Measurements from ENCODE around the gene HSD17B2.

The HSD17B2 gene

GRCh38 chr16:82071421-82071820 is 36.4 kb downstream of the HSD17B2 start:
- POLR2A ChIA-PET = no interaction called here
- CTCF ChIA-PET = no interaction called here
- TF ChIP-seq NFRKB (IDR thresholded peaks at IDR 0.05) = no peak
- no peak for TF ChIP-seq BHLHE40 (IDR thresholded peaks at IDR 0.05; ENCODE audit: borderline replicate concordance)
- no peak for TF ChIP-seq HDGF (IDR thresholded peaks at IDR 0.05; ENCODE audit: borderline replicate concordance)
- no peak for DNase-seq (ENCODE audit: extremely low spot score)

- CTCF ChIA-PET = no interaction called here
- no peak for DNase-seq (ENCODE audit: extremely low spot score)
- no peak for TF ChIP-seq ZNF384 (IDR thresholded peaks at IDR 0.05)
- no peak for TF ChIP-seq SUZ12 (IDR thresholded peaks at IDR 0.05)
- no peak for TF ChIP-seq TARDBP (IDR thresholded peaks at IDR 0.05)
- TF ChIP-seq SP1 (IDR thresholded peaks at IDR 0.05) = no peak
- TF ChIP-seq LEF1 (IDR thresholded peaks at IDR 0.05; ENCODE audit: borderline replicate concordance) = no peak
- no peak for TF ChIP-seq NFRKB (IDR thresholded peaks at IDR 0.05)
- no peak for TF ChIP-seq ELF4 (IDR thresholded peaks at IDR 0.05)
- no peak for TF ChIP-seq CTBP1 (IDR thresholded peaks at IDR 0.05; ENCODE audit: borderline replicate concordance)
- POLR2A ChIA-PET = no interaction called here
Measured at GRCh38 chr16:82072313-82072712, 37.3 kb downstream of the HSD17B2 start.

GRCh38 chr16:82074019-82074558 is 39.0 kb downstream of the HSD17B2 start:
- DNase-seq (ENCODE audit: extremely low spot score) = no peak
- TF ChIP-seq BHLHE40 (IDR thresholded peaks at IDR 0.05; ENCODE audit: borderline replicate concordance) = no peak
- no peak for TF ChIP-seq L3MBTL2 (conservative IDR thresholded peaks at IDR 0.05)
- TF ChIP-seq TARDBP (IDR thresholded peaks at IDR 0.05) = no peak
- POLR2A ChIA-PET = no interaction called here
- CTCF ChIA-PET = no interaction called here

DNA sequence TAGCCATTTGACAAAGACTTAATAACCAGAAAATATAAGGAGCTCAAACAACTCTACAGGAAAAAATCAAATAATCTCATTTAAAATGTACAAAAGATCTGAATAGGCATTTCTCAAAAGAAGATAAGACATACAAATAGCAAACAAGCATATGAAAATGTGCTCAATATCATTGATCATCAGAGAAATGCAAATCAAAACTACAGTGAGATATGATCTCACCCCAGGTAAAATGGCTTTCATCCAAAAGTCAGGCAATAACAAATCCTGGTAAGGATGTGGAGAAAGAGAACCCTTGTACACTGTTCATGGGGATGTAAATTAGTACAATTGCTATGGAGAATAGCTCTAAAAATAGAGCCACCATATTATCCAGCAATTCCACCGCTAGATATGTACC is 43.1 kb downstream of the HSD17B2 start:
- DNase-seq (ENCODE audit: extremely low spot score) = no peak
- CTCF ChIA-PET = no interaction called here
- POLR2A ChIA-PET = no interaction called here
- TF ChIP-seq LEF1 (IDR thresholded peaks at IDR 0.05; ENCODE audit: borderline replicate concordance) = no peak
- TF ChIP-seq BHLHE40 (IDR thresholded peaks at IDR 0.05; ENCODE audit: borderline replicate concordance) = no peak
- TF ChIP-seq NFRKB (IDR thresholded peaks at IDR 0.05) = no peak
- no peak for TF ChIP-seq FOXM1 (IDR thresholded peaks at IDR 0.05; ENCODE audit: borderline replicate concordance)
- TF ChIP-seq PKNOX1 (IDR thresholded peaks at IDR 0.05) = no peak
- no peak for TF ChIP-seq L3MBTL2 (conservative IDR thresholded peaks at IDR 0.05)
- no peak for TF ChIP-seq CTBP1 (IDR thresholded peaks at IDR 0.05; ENCODE audit: borderline replicate concordance)
- no peak for TF ChIP-seq ELF4 (IDR thresholded peaks at IDR 0.05)
- no peak for TF ChIP-seq ZNF384 (IDR thresholded peaks at IDR 0.05)
- TF ChIP-seq SUZ12 (IDR thresholded peaks at IDR 0.05) = no peak
- TF ChIP-seq FOXA1 (IDR thresholded peaks at IDR 0.05) = no peak
- no peak for TF ChIP-seq ARNT (IDR thresholded peaks at IDR 0.05)
- TF ChIP-seq TARDBP (IDR thresholded peaks at IDR 0.05) = no peak
- TF ChIP-seq SP1 (IDR thresholded peaks at IDR 0.05) = no peak
- TF ChIP-seq FOXK2 (IDR thresholded peaks at IDR 0.05) = no peak
- TF ChIP-seq HDGF (IDR thresholded peaks at IDR 0.05; ENCODE audit: borderline replicate concordance) = no peak

DNA sequence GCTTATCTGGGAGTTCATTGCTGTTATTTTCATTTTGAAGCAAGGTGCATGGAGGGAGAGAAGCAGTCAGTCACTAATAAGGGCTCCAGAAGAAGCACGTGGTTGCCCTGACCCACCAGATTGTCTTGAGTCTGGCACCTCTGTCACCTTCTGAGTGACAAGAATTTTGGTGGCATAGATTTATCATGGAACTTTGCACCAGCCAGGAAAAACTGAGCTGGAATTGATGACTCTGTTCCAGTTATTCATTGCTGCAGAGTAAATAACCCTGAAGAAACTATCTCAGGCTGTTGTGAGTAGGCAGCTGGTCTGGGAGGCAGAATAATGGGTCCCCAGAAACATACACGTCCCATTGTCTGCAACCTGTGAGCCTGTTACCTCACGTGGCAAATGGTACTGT is 44.8 kb downstream of the HSD17B2 start:
- POLR2A ChIA-PET = no interaction called here
- TF ChIP-seq NFRKB (IDR thresholded peaks at IDR 0.05) (no peak), TARDBP (IDR thresholded peaks at IDR 0.05) (no peak), L3MBTL2 (conservative IDR thresholded peaks at IDR 0.05) (no peak), LEF1 (IDR thresholded peaks at IDR 0.05; ENCODE audit: borderline replicate concordance) (no peak), BHLHE40 (IDR thresholded peaks at IDR 0.05; ENCODE audit: borderline replicate concordance) (no peak), PKNOX1 (IDR thresholded peaks at IDR 0.05) (no peak), FOXM1 (IDR thresholded peaks at IDR 0.05; ENCODE audit: borderline replicate concordance) (no peak), FOXK2 (IDR thresholded peaks at IDR 0.05) (no peak), SP1 (IDR thresholded peaks at IDR 0.05) (no peak), ZNF384 (IDR thresholded peaks at IDR 0.05) (no peak)
- no peak for DNase-seq (ENCODE audit: extremely low spot score)
- CTCF ChIA-PET = no interaction called here

DNA sequence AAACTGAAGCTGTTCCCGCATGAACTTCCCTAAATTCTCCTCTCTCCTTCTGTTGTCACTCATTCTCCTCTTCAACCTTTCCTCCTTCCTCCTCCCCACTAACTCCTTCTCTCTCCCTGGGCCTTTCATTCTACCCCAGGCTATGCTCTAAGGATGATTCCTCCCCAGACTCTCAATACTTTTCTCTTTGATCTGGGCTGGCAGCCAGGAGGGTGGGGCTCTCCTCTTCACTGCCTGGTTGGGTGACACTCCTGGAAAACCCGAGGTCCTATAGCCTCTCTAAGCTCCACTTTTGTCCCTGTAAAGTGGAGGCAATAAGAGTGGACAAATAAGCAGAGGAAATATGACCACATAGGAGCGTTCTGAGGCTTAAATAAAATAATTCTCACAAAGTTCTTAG is 46.2 kb downstream of the HSD17B2 start:
- DNase-seq (ENCODE audit: extremely low spot score) = no peak
- CTCF ChIA-PET = no interaction called here
- TF ChIP-seq BHLHE40 (IDR thresholded peaks at IDR 0.05; ENCODE audit: borderline replicate concordance) (no peak), HDGF (IDR thresholded peaks at IDR 0.05; ENCODE audit: borderline replicate concordance) (no peak)
- POLR2A ChIA-PET = no interaction called here

- DNase-seq (ENCODE audit: extremely low spot score) = no peak
- ChIA-PET CTCF (no interaction called here), POLR2A (no interaction called here)
- TF ChIP-seq LEF1 (IDR thresholded peaks at IDR 0.05; ENCODE audit: borderline replicate concordance) = no peak
- TF ChIP-seq L3MBTL2 (conservative IDR thresholded peaks at IDR 0.05) = no peak
- no peak for TF ChIP-seq TARDBP (IDR thresholded peaks at IDR 0.05)
- no peak for TF ChIP-seq SP1 (IDR thresholded peaks at IDR 0.05)
- TF ChIP-seq SUZ12 (IDR thresholded peaks at IDR 0.05) = no peak
- TF ChIP-seq FOXK2 (IDR thresholded peaks at IDR 0.05) = no peak
- no peak for TF ChIP-seq CTBP1 (IDR thresholded peaks at IDR 0.05; ENCODE audit: borderline replicate concordance)
- TF ChIP-seq PKNOX1 (IDR thresholded peaks at IDR 0.05) = no peak
- TF ChIP-seq ZNF384 (IDR thresholded peaks at IDR 0.05) = no peak
- no peak for TF ChIP-seq ELF4 (IDR thresholded peaks at IDR 0.05)
- TF ChIP-seq HDGF (IDR thresholded peaks at IDR 0.05; ENCODE audit: borderline replicate concordance) = no peak
- no peak for TF ChIP-seq NFRKB (IDR thresholded peaks at IDR 0.05)
- TF ChIP-seq FOXA1 (IDR thresholded peaks at IDR 0.05) = no peak
Measured at GRCh38 chr16:82082097-82082496, 47.0 kb downstream of the HSD17B2 start.
